Left lobe of liver (tissue), 2 donors: Measurements from ENCODE around the gene MGAT5B. TPM values are rescaled to one million over a fixed set of nuclear protein-coding genes. Genes with fewer than 3 reads are reported as not detected.

Experiments
- ATAC-seq: fragments of 200-7000 bp; cut with Tn5 transposase; one replicate; pipeline ENCODE4 v1.9.1; 2020; ENCODE audit warnings: mild to moderate bottlenecking, moderate library complexity
- DNase-seq: peaks from one replicate; pipeline ENCODE4 v3.0.0-alpha.2; 2020; ENCODE audit warnings: low spot score
- total RNA-seq: library from RNA; stranded (reverse); gene quantifications from one replicate; pipeline ENCODE4 v1.2.1, GENCODE V29; 2021
- donor health status: DM: no; HTN: no; CAD: no; lungs with moderate emphysema.
- donor health status: DM: no; HTN: yes; CAD: no.

Gene MGAT5B
- total RNA-seq, 1 donor from 2014 or later, result not detected

- ATAC-seq (no peak), DNase-seq (no peak)
Measured at GRCh38 chr17:76996741-76997694, 128.8 kb downstream of the MGAT5B start.

GRCh38 chr17:76997981-76998531, 129.9 kb downstream of the MGAT5B start:
- DNase-seq, result no peak

GRCh38 chr17:76998839-76999238, 130.6 kb downstream of the MGAT5B start:
- DNase-seq, result no peak
- no peak for ATAC-seq

More at GRCh38 chr17:76997981-76998531, 129.9 kb downstream of the MGAT5B start:
- ATAC-seq, result no peak

Other genes with a start within 250 kb of the MGAT5B start
- gene ST6GALNAC1, start 224.6 kb upstream of the MGAT5B start, total RNA-seq, result 0.75 TPM
- 9.3 TPM for gene MXRA7, start 157.4 kb upstream of the MGAT5B start, total RNA-seq
- gene JMJD6, start 141.8 kb upstream of the MGAT5B start, total RNA-seq, result 11.3 TPM
- gene METTL23, start 141.6 kb upstream of the MGAT5B start, total RNA-seq, result 17.5 TPM
- gene SRSF2, start 131.1 kb upstream of the MGAT5B start, total RNA-seq, result 78.1 TPM
- 13.4 TPM for gene MFSD11, start 130.3 kb upstream of the MGAT5B start, total RNA-seq